DMS153 treated with DMSO at 0.1 percent for 48 hours (cell line): ENCODE measurements around the gene KAZALD1.
"Not testable (repeated sequence)": the region's sequence is repeated elsewhere in the genome, so short reads cannot be mapped to it uniquely, and the experiment has no call there.

Experiments used
- DNase-seq: peaks from one replicate; lab custom pipeline; 2025; ENCODE audit not compliant: unreplicated experiment; lab: John Stamatoyannopoulos, UW

KAZALD1 gene

GRCh38 chr10:101030496-101031127 is 31.2 kb upstream of the KAZALD1 start:
- no peak for DNase-seq

GRCh38 chr10:101031128-101031795 is 30.5 kb upstream of the KAZALD1 start, which contains the start of the genes PDZD7 and SFXN3:
Gene PDZD7, minus strand, starts transcription at chr10:101031129. Its CDS starts 910 bp downstream, at chr10:101030219.
Gene SFXN3, plus strand, starts transcription at chr10:101031234. Its CDS starts 3,461 bp downstream, at chr10:101034695.
- DNase-seq = peak; percentile 90

- peak; percentile 21 for DNase-seq
Measured at GRCh38 chr10:101031796-101032636, 29.8 kb upstream of the KAZALD1 start.

- DNase-seq = no peak
Measured at GRCh38 chr10:101032637-101033224, 29.1 kb upstream of the KAZALD1 start.

GRCh38 chr10:101033276-101033675 is 28.5 kb upstream of the KAZALD1 start:
- DNase-seq = no peak

- DNase-seq = not testable (repeated sequence)
Measured at GRCh38 chr10:101034404-101034803, 27.4 kb upstream of the KAZALD1 start.

- DNase-seq = no peak
Measured at GRCh38 chr10:101035314-101035713, 26.5 kb upstream of the KAZALD1 start.

- no peak for DNase-seq
Measured at GRCh38 chr10:101035916-101036702, 25.7 kb upstream of the KAZALD1 start.

- DNase-seq = no peak
Measured at GRCh38 chr10:101036726-101037125, 25.1 kb upstream of the KAZALD1 start.

GRCh38 chr10:101038484-101038883 is 23.3 kb upstream of the KAZALD1 start:
- no peak for DNase-seq

GRCh38 chr10:101040061-101040460 is 21.7 kb upstream of the KAZALD1 start:
- DNase-seq = no peak

- no peak for DNase-seq
Measured at GRCh38 chr10:101040851-101041250, 20.9 kb upstream of the KAZALD1 start.

- peak; percentile 31 for DNase-seq
Measured at GRCh38 chr10:101041252-101041761, 20.5 kb upstream of the KAZALD1 start.

GRCh38 chr10:101042118-101042517 is 19.7 kb upstream of the KAZALD1 start:
- DNase-seq = no peak

GRCh38 chr10:101042667-101043362 is 19.0 kb upstream of the KAZALD1 start:
- DNase-seq = peak; percentile 97

GRCh38 chr10:101043363-101043707 is 18.5 kb upstream of the KAZALD1 start:
- DNase-seq = peak; percentile 74

GRCh38 chr10:101044117-101044516 is 17.7 kb upstream of the KAZALD1 start:
- DNase-seq = no peak

- peak; percentile 48 for DNase-seq
Measured at GRCh38 chr10:101046332-101047238, 15.2 kb upstream of the KAZALD1 start.

GRCh38 chr10:101047268-101047667 is 14.5 kb upstream of the KAZALD1 start:
- no peak for DNase-seq
